ENCODE data around the gene PTGES3. TPM values are rescaled to one million over a fixed set of nuclear protein-coding genes. Genes with fewer than 3 reads are reported as not detected.

PTGES3 gene
- total and polyA plus RNA-seq, 2 experiments from 2014 or later = 334 to 442 TPM

DNA sequence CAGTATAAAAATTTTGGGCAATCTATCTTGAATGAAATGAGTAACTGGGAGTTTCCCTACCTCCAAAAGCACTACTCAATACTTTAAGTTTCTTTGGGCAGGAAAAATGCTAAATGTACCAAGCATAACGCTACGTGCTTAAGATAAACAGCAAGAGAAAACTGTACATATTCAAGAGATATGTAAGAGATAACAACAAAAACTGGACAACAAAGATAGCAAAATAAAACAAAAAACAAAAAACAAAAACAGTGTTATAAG, 20.0 kb downstream of the PTGES3 start:
- ATAC-seq = no peak
- H2AFZ ChIP-seq = no peak overlapping the region
- no peak for DNase-seq (ENCODE audit: low spot score)
- peaks cover 98% of the 10 kb centered on the region for H3K36me3 Mint-ChIP-seq (ENCODE audit: low read depth)
- no peaks in the 10 kb centered on the region for H3K9me2 ChIP-seq (ENCODE audit: insufficient read depth)
- peaks cover 52% of the 10 kb centered on the region for H4K20me1 ChIP-seq (replicated peaks; ENCODE audit: insufficient read depth)
- TF ChIP-seq, protein P1, sequence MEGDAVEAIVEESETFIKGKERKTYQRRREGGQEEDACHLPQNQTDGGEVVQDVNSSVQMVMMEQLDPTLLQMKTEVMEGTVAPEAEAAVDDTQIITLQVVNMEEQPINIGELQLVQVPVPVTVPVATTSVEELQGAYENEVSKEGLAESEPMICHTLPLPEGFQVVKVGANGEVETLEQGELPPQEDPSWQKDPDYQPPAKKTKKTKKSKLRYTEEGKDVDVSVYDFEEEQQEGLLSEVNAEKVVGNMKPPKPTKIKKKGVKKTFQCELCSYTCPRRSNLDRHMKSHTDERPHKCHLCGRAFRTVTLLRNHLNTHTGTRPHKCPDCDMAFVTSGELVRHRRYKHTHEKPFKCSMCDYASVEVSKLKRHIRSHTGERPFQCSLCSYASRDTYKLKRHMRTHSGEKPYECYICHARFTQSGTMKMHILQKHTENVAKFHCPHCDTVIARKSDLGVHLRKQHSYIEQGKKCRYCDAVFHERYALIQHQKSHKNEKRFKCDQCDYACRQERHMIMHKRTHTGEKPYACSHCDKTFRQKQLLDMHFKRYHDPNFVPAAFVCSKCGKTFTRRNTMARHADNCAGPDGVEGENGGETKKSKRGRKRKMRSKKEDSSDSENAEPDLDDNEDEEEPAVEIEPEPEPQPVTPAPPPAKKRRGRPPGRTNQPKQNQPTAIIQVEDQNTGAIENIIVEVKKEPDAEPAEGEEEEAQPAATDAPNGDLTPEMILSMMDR (conservative IDR thresholded peaks at IDR 0.05; ENCODE audit: low read depth in 2 of 2) = no peak
- TF ChIP-seq ZNF331 (CRISPR knock-in tag; IDR thresholded peaks at IDR 0.05; ENCODE audit: low read depth) (no peak), NANOG (IDR thresholded peaks at IDR 0.05; ENCODE audit: borderline replicate concordance) (no peak), JUNB (IDR thresholded peaks at IDR 0.05; ENCODE audit: unreplicated experiment) (no peak), EZH2 (IDR thresholded peaks at IDR 0.05; ENCODE audit: low read depth, unreplicated experiment) (no peak), ZNF114 (CRISPR knock-in tag; IDR thresholded peaks at IDR 0.05) (no peak), CREB1 (CRISPR knock-in tag; IDR thresholded peaks at IDR 0.05; ENCODE audit: low read depth) (no peak), STAT1 (IDR thresholded peaks at IDR 0.05; ENCODE audit: unreplicated experiment) (no peak), EZH2phosphoT487 (IDR thresholded peaks at IDR 0.05; ENCODE audit: unreplicated experiment) (no peak), ZNF462 (CRISPR knock-in tag; IDR thresholded peaks at IDR 0.05) (no peak), POLR2AphosphoS5 (IDR thresholded peaks at IDR 0.05; ENCODE audit: low read depth) (no peak), ETS1 (IDR thresholded peaks at IDR 0.05) (no peak)
- TF ChIP-seq, protein P2, sequence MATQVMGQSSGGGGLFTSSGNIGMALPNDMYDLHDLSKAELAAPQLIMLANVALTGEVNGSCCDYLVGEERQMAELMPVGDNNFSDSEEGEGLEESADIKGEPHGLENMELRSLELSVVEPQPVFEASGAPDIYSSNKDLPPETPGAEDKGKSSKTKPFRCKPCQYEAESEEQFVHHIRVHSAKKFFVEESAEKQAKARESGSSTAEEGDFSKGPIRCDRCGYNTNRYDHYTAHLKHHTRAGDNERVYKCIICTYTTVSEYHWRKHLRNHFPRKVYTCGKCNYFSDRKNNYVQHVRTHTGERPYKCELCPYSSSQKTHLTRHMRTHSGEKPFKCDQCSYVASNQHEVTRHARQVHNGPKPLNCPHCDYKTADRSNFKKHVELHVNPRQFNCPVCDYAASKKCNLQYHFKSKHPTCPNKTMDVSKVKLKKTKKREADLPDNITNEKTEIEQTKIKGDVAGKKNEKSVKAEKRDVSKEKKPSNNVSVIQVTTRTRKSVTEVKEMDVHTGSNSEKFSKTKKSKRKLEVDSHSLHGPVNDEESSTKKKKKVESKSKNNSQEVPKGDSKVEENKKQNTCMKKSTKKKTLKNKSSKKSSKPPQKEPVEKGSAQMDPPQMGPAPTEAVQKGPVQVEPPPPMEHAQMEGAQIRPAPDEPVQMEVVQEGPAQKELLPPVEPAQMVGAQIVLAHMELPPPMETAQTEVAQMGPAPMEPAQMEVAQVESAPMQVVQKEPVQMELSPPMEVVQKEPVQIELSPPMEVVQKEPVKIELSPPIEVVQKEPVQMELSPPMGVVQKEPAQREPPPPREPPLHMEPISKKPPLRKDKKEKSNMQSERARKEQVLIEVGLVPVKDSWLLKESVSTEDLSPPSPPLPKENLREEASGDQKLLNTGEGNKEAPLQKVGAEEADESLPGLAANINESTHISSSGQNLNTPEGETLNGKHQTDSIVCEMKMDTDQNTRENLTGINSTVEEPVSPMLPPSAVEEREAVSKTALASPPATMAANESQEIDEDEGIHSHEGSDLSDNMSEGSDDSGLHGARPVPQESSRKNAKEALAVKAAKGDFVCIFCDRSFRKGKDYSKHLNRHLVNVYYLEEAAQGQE (IDR thresholded peaks at IDR 0.05; ENCODE audit: unreplicated experiment) = no peak
- H3K4me2 ChIP-seq = no peak overlapping the region
- H3K4me3 ChIP-seq = no peak overlapping the region
- H3K27me3 Mint-ChIP-seq (ENCODE audit: insufficient read depth, low read depth, poor library complexity) = no peaks in the 10 kb centered on the region
- H3K4me1 ChIP-seq (ENCODE audit: insufficient read depth) = no peaks in the 10 kb centered on the region
- H3K36me3 ChIP-seq (ENCODE audit: insufficient read depth) = peaks cover 81% of the 10 kb centered on the region
- no peaks in the 10 kb centered on the region for H3K4me1 Mint-ChIP-seq
- peaks cover 20% of the 10 kb centered on the region for H3F3A ChIP-seq (replicated peaks; ENCODE audit: low read depth)
- no peaks in the 10 kb centered on the region for H3K27me3 ChIP-seq (ENCODE audit: insufficient read depth)
- no peak overlapping the region; the same call in 1 of the 2 replicates for H3K27ac ChIP-seq (ENCODE audit: low read depth)
- no peak overlapping the region for H3K4me3 Mint-ChIP-seq
- no peaks in the 10 kb centered on the region for H3K9me3 Mint-ChIP-seq
- H3K79me2 ChIP-seq (replicated peaks; ENCODE audit: insufficient read depth) = peaks cover 39% of the 10 kb centered on the region
- H3K27ac Mint-ChIP-seq = no peak overlapping the region

Data from GM23338 (cell line).